NCI-H1417 treated with DMSO at 0.1 percent for 48 hours (cell line): ENCODE results near the gene STRN4.
"Not testable (repeated sequence)": the region's sequence is repeated elsewhere in the genome, so short reads cannot be mapped to it uniquely, and the experiment has no call there.

Experiments used
- DNase-seq: peaks from one replicate; lab custom pipeline; 2025; lab: John Stamatoyannopoulos, UW

STRN4 gene

GRCh38 chr19:46712768-46713338 is 33.4 kb downstream of the STRN4 start:
- DNase-seq = not testable (repeated sequence)

- DNase-seq = no peak
Observed at GRCh38 chr19:46710687-46711086, 35.6 kb downstream of the STRN4 start.

GRCh38 chr19:46704379-46705076 is 41.7 kb downstream of the STRN4 start:
- no peak for DNase-seq

- no peak for DNase-seq
Observed at GRCh38 chr19:46700704-46701103, 45.5 kb downstream of the STRN4 start.

- no peak for DNase-seq
Observed at GRCh38 chr19:46698395-46699321, 47.6 kb downstream of the STRN4 start.

GRCh38 chr19:46697204-46697960 is 48.9 kb downstream of the STRN4 start:
- no peak for DNase-seq

GRCh38 chr19:46696866-46697203 is 49.4 kb downstream of the STRN4 start:
- DNase-seq = no peak

- DNase-seq = no peak
Observed at GRCh38 chr19:46696052-46696451, 50.2 kb downstream of the STRN4 start.

GRCh38 chr19:46693760-46694159 is 52.5 kb downstream of the STRN4 start:
- DNase-seq = no peak

- no peak for DNase-seq
Observed at GRCh38 chr19:46692918-46693722, 53.1 kb downstream of the STRN4 start.

GRCh38 chr19:46691948-46692347 is 54.3 kb downstream of the STRN4 start:
- DNase-seq = no peak

GRCh38 chr19:46691104-46691503 is 55.1 kb downstream of the STRN4 start:
- no peak for DNase-seq

GRCh38 chr19:46689358-46689757 is 56.9 kb downstream of the STRN4 start:
- no peak for DNase-seq

GRCh38 chr19:46687438-46688145 is 58.7 kb downstream of the STRN4 start:
- no peak for DNase-seq

- no peak for DNase-seq
Observed at GRCh38 chr19:46685189-46685588, 61.1 kb downstream of the STRN4 start.

GRCh38 chr19:46678110-46678732 is 68.0 kb downstream of the STRN4 start:
- DNase-seq = no peak

- no peak for DNase-seq
Observed at GRCh38 chr19:46674416-46675178, 71.7 kb downstream of the STRN4 start.

- no peak for DNase-seq
Observed at GRCh38 chr19:46670813-46671212, 75.4 kb downstream of the STRN4 start.
